Measurements from ENCODE around the gene ETS1. TPM values are rescaled to one million over a fixed set of nuclear protein-coding genes. Genes with fewer than 3 reads are reported as not detected.
A peak's percentile ranks its signal among the peaks of the same experiment; 100 is the strongest.

The ETS1 gene
- total RNA-seq, 1 donor from 2014 or later = 45.3 TPM

- H3K4me1 ChIP-seq = peaks cover 59% of the 10 kb centered on the region
- H3K36me3 ChIP-seq = no peaks in the 10 kb centered on the region
- intact Hi-C loops (cut with micrococcal nuclease) = no loop called here
- no peak overlapping the region for H3K4me3 ChIP-seq
- DNase-seq = no peak
- no peak for TF ChIP-seq CTCF (IDR thresholded peaks at IDR 0.05; ENCODE audit: borderline replicate concordance)
- no peaks in the 10 kb centered on the region for H3K27me3 ChIP-seq (ENCODE audit: low read depth)
- peaks cover 6% of the 10 kb centered on the region for H3K9me3 ChIP-seq (replicated peaks)
- peak overlapping the region; percentile 2 for H3K27ac ChIP-seq (replicated peaks)
These were observed 14.4 kb downstream of the ETS1 start for GRCh38 chr11:128572965-128573364.

GRCh38 chr11:128570632-128571031 lies 16.7 kb downstream of the ETS1 start:
- Histone ChIP-seq H3K4me3 (no peak overlapping the region), H3K9me3 (replicated peaks) (peaks cover 6% of the 10 kb centered on the region), H3K4me1 (peaks cover 56% of the 10 kb centered on the region), H3K27me3 (ENCODE audit: low read depth) (no peaks in the 10 kb centered on the region), H3K36me3 (no peaks in the 10 kb centered on the region), H3K27ac (replicated peaks) (peak overlapping the region; percentile 77)
- TF ChIP-seq CTCF (IDR thresholded peaks at IDR 0.05; ENCODE audit: borderline replicate concordance) = no peak
- DNase-seq = no peak
- intact Hi-C loops (cut with micrococcal nuclease) = no loop called here

- H3K4me1 ChIP-seq = peaks cover 51% of the 10 kb centered on the region
- no peak for DNase-seq
- intact Hi-C loops (cut with micrococcal nuclease) = no loop called here
- H3K9me3 ChIP-seq (replicated peaks) = peaks cover 5% of the 10 kb centered on the region
- no peaks in the 10 kb centered on the region for H3K36me3 ChIP-seq
- no peak for TF ChIP-seq CTCF (IDR thresholded peaks at IDR 0.05; ENCODE audit: borderline replicate concordance)
- H3K27ac ChIP-seq (replicated peaks) = peak overlapping the region; percentile 77
- no peaks in the 10 kb centered on the region for H3K27me3 ChIP-seq (ENCODE audit: low read depth)
- H3K4me3 ChIP-seq = peak overlapping the region; percentile 15
These were observed 18.1 kb downstream of the ETS1 start for GRCh38 chr11:128569291-128569690.

GRCh38 chr11:128568166-128568778 lies 19.1 kb downstream of the ETS1 start:
- H3K9me3 ChIP-seq (replicated peaks) = no peaks in the 10 kb centered on the region
- H3K4me3 ChIP-seq = peak overlapping the region; percentile 15
- H3K27me3 ChIP-seq (ENCODE audit: low read depth) = no peaks in the 10 kb centered on the region
- intact Hi-C loops (cut with micrococcal nuclease) = no loop called here
- no peak for TF ChIP-seq CTCF (IDR thresholded peaks at IDR 0.05; ENCODE audit: borderline replicate concordance)
- H3K4me1 ChIP-seq = peaks cover 59% of the 10 kb centered on the region
- H3K36me3 ChIP-seq = no peaks in the 10 kb centered on the region
- peak overlapping the region; percentile 77 for H3K27ac ChIP-seq (replicated peaks)
- peak; percentile 28 for DNase-seq

- H3K27me3 ChIP-seq (ENCODE audit: low read depth) = no peaks in the 10 kb centered on the region
- DNase-seq = no peak
- no peak for TF ChIP-seq CTCF (IDR thresholded peaks at IDR 0.05; ENCODE audit: borderline replicate concordance)
- no peaks in the 10 kb centered on the region for H3K9me3 ChIP-seq (replicated peaks)
- peaks cover 70% of the 10 kb centered on the region for H3K4me1 ChIP-seq
- no peaks in the 10 kb centered on the region for H3K36me3 ChIP-seq
- intact Hi-C loops (cut with micrococcal nuclease) = no loop called here
- H3K27ac ChIP-seq (replicated peaks) = peak overlapping the region; percentile 77
- peak overlapping the region; percentile 53 for H3K4me3 ChIP-seq
These were observed 20.2 kb downstream of the ETS1 start for GRCh38 chr11:128567130-128567529.

Measured in left ventricle myocardium inferior (tissue), 1 donor.